Natural killer cell (primary cell): ENCODE data around the gene PLB1. TPM values are rescaled to one million over a fixed set of nuclear protein-coding genes. Genes with fewer than 3 reads are reported as not detected.

Experiments
- ATAC-seq, 3 donors: fragments of 150-1000 bp in 2 of 3; fragments of 200-7000 bp in 1 of 3; cut with Tn5 transposase; 1 replicate in 1 of 3; 2 replicates in 2 of 3; pipeline ENCODE4 v1.10.0; 2021; ENCODE audit warnings: mild to moderate bottlenecking in 2 of 3, moderate library complexity in 2 of 3
- DNase-seq, 2 donors: peaks; one replicate each; pipeline versions ENCODE4 v3.0.0 to v3.0.0-alpha.2; 2013 to 2021; ENCODE audit warnings: mixed read lengths in 1 of 2
- H3K27ac ChIP-seq: one replicate; pipeline ENCODE4 v1.5.1; 2013; ENCODE audit warnings: mild to moderate bottlenecking, low read length
- H3K27me3 ChIP-seq: one replicate; pipeline ENCODE4 v1.6.1; 2013; ENCODE audit warnings: low read length; ENCODE audit not compliant: control insufficient read depth, insufficient read depth
- H3K36me3 ChIP-seq: one replicate; pipeline ENCODE4 v1.6.1; 2013; ENCODE audit warnings: low read length; ENCODE audit not compliant: control insufficient read depth, insufficient read depth
- H3K4me1 ChIP-seq: one replicate; pipeline ENCODE4 v1.6.1; 2013; ENCODE audit warnings: low read length; ENCODE audit not compliant: control insufficient read depth, insufficient read depth
- H3K4me3 ChIP-seq: one replicate; pipeline ENCODE4 v1.5.1; 2013; ENCODE audit warnings: low read length
- H3K9me3 ChIP-seq: one replicate; pipeline ENCODE4 v1.6.1; 2013; ENCODE audit warnings: low read length; ENCODE audit not compliant: control insufficient read depth, insufficient read depth
- H3K27ac Mint-ChIP-seq, 2 donors: one replicate each; pipeline ENCODE4 v1.8.0; 2022; ENCODE audit warnings: mild to moderate bottlenecking in 2 of 2, mixed read lengths in 2 of 2, moderate library complexity in 1 of 2
- H3K27me3 Mint-ChIP-seq, 2 donors: one replicate each; pipeline ENCODE4 v1.8.0; 2022; ENCODE audit warnings: low read depth in 2 of 2, mixed read lengths in 2 of 2
- H3K36me3 Mint-ChIP-seq: one replicate; pipeline ENCODE4 v1.8.0; 2022; ENCODE audit warnings: mixed read lengths
- H3K4me1 Mint-ChIP-seq, 2 donors: one replicate each; pipeline ENCODE4 v1.8.0; 2022; ENCODE audit warnings: mixed read lengths in 2 of 2
- H3K4me3 Mint-ChIP-seq: one replicate; pipeline ENCODE4 v1.8.0; 2022; ENCODE audit warnings: mild to moderate bottlenecking, moderate library complexity, mixed read lengths
- H3K9me3 Mint-ChIP-seq, 2 donors: one replicate each; pipeline ENCODE4 v1.8.0; 2022; ENCODE audit warnings: mixed read lengths in 2 of 2
- WGBS: methylation state at CpG from one replicate; pipeline ENCODE4 v1.1.7; 2013; ENCODE audit warnings: missing lambda C conversion rate; ENCODE audit not compliant: insufficient coverage; 5-methylcytosine and 5-hydroxymethylcytosine counted together
- intact Hi-C: fragments of 100-400 bp; cut with micrococcal nuclease; formaldehyde crosslinking; loops from one replicate; pipeline ENCODE4 v1.14.2; 2022
- total RNA-seq, 4 donors: library from RNA; stranded (reverse); fragments of 120-200 nt in 1 of 4; gene quantifications; one replicate each; pipeline versions ENCODE4 v1.2.3 to v1.2.4, GENCODE V29; 2013 to 2022
- TF ChIP-seq, protein P1 (sequence below): fragments of 200-600 bp; IDR thresholded peaks from one replicate; pipeline ENCODE4 v1.8.0; 2022; ENCODE audit warnings: antibody characterized with exemption

PLB1 gene
- total RNA-seq, 3 donors from 2014 or later (not counting 1 experiment from before 2014, with no cell fraction given): 1.7 to 2.6 (median 1.9) TPM

DNA sequence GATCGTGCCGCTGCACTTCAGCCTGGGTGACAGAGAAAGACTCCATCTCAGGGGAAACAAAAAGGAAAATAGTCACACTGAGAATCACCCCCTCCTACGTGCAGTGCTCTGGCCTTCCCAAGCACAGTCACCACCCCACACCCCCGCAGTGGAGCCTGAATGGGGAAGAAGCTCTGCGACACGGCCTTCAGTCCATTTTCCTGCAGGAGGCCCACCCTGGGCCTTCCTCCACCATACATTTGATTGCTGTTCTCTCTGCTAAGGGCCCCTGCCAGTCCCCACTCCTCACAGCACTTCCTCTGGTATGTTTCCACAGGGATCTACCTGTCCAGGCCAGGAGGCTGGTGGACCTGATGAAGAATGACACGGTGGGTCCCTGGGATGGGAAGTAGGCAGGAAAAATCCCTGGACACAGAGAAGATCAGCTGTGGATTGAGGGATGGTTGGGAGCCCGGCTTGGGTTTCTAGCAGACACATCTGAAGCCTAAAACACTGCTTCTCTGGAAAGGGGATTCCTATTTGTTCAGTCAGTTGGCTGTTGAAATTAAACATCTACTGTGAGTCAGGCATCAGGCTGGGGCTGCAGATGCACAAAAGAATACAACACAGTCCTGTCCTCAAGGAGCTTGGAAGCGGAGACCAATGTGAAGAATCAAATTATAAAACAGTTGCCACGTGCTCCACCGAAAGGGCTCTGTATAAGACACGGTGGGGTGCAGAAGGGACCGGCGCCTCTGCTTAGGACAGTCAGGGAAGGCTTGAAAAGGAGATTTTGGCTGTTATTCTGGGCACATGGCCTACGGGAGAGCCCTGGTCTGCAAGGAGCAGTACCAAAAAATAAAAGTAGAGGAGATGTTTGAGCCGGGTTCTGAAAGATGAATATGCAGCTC, 82.2 kb downstream of the PLB1 start:
- 88% methylated on average over 16 of the region's 16 CpGs for WGBS
- no peak overlapping the region for H3K4me3 ChIP-seq

GRCh38 chr2:28578774-28579173, 82.9 kb downstream of the PLB1 start:
- Mint-ChIP-seq H3K9me3 (no peaks in the 10 kb centered on the region), H3K36me3 (no peaks in the 10 kb centered on the region), H3K27me3 (no peaks in the 10 kb centered on the region), H3K4me3 (no peak overlapping the region), H3K27ac (no peak overlapping the region), H3K4me1 (no peaks in the 10 kb centered on the region)
- no peak for ATAC-seq
- H3K4me1 ChIP-seq: no peaks in the 10 kb centered on the region
- no peaks in the 10 kb centered on the region for H3K36me3 ChIP-seq
- WGBS: 100% methylated on average over 1 of the region's 2 CpGs
- no peak overlapping the region for H3K4me3 ChIP-seq
- H3K9me3 ChIP-seq: no peaks in the 10 kb centered on the region
- H3K27me3 ChIP-seq: no peaks in the 10 kb centered on the region
- no peak overlapping the region for H3K27ac ChIP-seq
- intact Hi-C loops: no loop called here
- TF ChIP-seq, protein P1, sequence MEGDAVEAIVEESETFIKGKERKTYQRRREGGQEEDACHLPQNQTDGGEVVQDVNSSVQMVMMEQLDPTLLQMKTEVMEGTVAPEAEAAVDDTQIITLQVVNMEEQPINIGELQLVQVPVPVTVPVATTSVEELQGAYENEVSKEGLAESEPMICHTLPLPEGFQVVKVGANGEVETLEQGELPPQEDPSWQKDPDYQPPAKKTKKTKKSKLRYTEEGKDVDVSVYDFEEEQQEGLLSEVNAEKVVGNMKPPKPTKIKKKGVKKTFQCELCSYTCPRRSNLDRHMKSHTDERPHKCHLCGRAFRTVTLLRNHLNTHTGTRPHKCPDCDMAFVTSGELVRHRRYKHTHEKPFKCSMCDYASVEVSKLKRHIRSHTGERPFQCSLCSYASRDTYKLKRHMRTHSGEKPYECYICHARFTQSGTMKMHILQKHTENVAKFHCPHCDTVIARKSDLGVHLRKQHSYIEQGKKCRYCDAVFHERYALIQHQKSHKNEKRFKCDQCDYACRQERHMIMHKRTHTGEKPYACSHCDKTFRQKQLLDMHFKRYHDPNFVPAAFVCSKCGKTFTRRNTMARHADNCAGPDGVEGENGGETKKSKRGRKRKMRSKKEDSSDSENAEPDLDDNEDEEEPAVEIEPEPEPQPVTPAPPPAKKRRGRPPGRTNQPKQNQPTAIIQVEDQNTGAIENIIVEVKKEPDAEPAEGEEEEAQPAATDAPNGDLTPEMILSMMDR: no peak
- DNase-seq: no peak

More for the DNA sequence above, 82.2 kb downstream of the PLB1 start:
- Mint-ChIP-seq H3K4me3 (no peak overlapping the region), H3K27ac (no peak overlapping the region), H3K27me3 (no peaks in the 10 kb centered on the region), H3K4me1 (no peaks in the 10 kb centered on the region), H3K36me3 (no peaks in the 10 kb centered on the region), H3K9me3 (no peaks in the 10 kb centered on the region)
- ATAC-seq (no peak), DNase-seq (no peak)
- Histone ChIP-seq H3K36me3 (no peaks in the 10 kb centered on the region), H3K9me3 (no peaks in the 10 kb centered on the region), H3K27ac (no peak overlapping the region), H3K4me1 (no peaks in the 10 kb centered on the region), H3K27me3 (no peaks in the 10 kb centered on the region)
- TF ChIP-seq, protein P1: no peak
- intact Hi-C loops: no loop called here

- intact Hi-C loops: no loop called here
Measured at GRCh38 chr2:28579606-28580005, 83.7 kb downstream of the PLB1 start.

More at GRCh38 chr2:28579606-28580005, 83.7 kb downstream of the PLB1 start:
- DNase-seq: no peak
- Histone ChIP-seq H3K27me3 (no peaks in the 10 kb centered on the region), H3K27ac (no peak overlapping the region), H3K4me1 (no peaks in the 10 kb centered on the region), H3K9me3 (no peaks in the 10 kb centered on the region), H3K4me3 (no peak overlapping the region), H3K36me3 (no peaks in the 10 kb centered on the region)
- Mint-ChIP-seq H3K4me1 (no peaks in the 10 kb centered on the region), H3K27ac (no peak overlapping the region), H3K9me3 (no peaks in the 10 kb centered on the region), H3K36me3 (no peaks in the 10 kb centered on the region), H3K4me3 (no peak overlapping the region), H3K27me3 (no peaks in the 10 kb centered on the region)
- TF ChIP-seq, protein P1: no peak
- no peak for ATAC-seq
- WGBS: 92% methylated on average over 3 of the region's 3 CpGs
